HepG2 (cell line): ENCODE results near the gene TOE1.

ENCODE experiments used
- EZH2 ChIP-seq: conservative IDR thresholded peaks from 2 replicates; pipeline ENCODE4 v1.6.1; 2012; ENCODE audit warnings: mild to moderate bottlenecking, low read depth, low read length, moderate library complexity
- RFX5 ChIP-seq: IDR thresholded peaks from 2 replicates; pipeline ENCODE4 v1.6.1; 2011; ENCODE audit warnings: low read depth, low read length, improper control_type of control experiment
- YEATS4 ChIP-seq: sonication (generic); formaldehyde crosslinking; IDR thresholded peaks from 2 replicates; pipeline ENCODE4 v1.4.0; 2020; ENCODE audit warnings: missing genetic modification reagents, borderline replicate concordance
- ZBTB42 ChIP-seq: sonication (generic); formaldehyde crosslinking; IDR thresholded peaks from 2 replicates; pipeline ENCODE4 v1.5.0; 2020; ENCODE audit warnings: mild to moderate bottlenecking, missing genetic modification reagents

DNA sequence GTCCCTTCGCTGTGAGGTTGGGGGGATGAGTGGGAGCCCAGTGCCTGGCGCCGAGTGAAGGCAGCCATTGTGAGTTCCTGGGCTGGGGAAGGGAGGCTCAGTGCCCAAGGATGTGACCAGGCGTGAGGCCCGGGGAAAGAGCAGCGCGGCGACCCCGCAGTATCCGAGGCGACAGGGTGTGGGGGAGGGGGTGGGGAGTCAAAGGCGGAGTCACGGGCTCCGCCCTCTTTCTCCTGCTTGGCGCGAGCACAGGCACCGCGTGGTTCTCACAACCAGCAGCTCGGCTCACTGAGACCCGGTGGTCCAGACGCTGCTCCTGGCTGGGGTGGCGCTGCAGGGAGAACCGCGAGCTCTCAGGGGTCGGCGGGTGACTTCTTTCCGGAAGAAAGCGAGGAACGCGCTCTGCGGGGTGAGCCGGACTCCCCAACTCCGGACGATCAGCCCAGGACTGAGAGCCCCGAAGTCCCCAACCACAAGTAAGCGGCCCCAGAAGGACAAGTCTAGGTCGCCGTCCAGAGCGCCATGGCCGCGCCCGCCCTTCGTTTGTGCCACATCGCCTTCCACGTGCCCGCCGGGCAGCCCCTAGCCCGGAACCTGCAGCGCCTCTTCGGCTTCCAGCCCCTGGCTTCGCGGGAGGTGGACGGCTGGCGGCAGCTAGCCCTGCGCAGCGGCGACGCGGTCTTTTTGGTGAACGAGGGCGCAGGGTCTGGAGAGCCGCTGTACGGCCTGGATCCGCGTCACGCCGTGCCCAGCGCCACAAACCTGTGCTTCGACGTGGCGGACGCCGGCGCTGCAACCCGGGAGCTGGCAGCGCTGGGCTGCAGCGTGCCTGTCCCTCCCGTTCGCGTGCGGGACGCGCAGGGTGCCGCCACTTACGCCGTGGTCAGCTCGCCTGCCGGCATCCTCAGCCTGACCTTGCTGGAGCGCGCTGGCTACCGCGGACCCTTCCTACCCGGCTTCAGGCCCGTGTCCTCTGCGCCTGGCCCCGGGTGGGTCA is 13.0 kb upstream of the TOE1 start, which contains the start of gene HPDL:
- TF ChIP-seq ZBTB42 (CRISPR knock-in tag) (no peak), RFX5 (no peak), YEATS4 (no peak), EZH2 (no peak)
